ENCODE measurements around the gene BCL2L11.

GRCh38 chr2:111135910-111136297 lies 15.2 kb downstream of the BCL2L11 start:
- TF ChIP-seq POLR2A (IDR thresholded peaks at IDR 0.05; ENCODE audit: low read depth, low read length), result no peak
- no peak for TF ChIP-seq SPI1 (IDR thresholded peaks at IDR 0.05; ENCODE audit: low read depth, low read length)

All from GM12891 (cell line).